ENCODE data around the gene GALNS.

DNA sequence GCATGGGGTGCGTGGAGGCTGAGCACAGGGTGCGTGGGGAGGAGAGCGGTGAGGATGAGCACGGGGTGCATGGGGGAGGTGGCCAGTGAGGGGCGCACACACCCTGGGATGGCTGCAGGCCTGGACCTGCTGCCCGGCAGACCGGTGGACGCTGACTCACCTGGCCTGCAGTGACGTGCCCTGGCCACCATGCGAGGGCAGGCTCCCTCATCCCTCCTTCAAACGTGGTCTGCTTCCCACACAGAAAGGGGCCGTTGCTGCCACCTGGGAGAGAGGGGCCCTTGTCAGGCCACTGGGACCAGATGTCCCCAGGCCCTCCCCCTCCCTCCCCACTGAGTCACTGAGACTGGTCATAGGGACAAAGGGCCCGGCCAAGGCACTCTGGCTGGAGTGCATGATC, 24.9 kb downstream of the GALNS start:
- TF ChIP-seq, protein P1, sequence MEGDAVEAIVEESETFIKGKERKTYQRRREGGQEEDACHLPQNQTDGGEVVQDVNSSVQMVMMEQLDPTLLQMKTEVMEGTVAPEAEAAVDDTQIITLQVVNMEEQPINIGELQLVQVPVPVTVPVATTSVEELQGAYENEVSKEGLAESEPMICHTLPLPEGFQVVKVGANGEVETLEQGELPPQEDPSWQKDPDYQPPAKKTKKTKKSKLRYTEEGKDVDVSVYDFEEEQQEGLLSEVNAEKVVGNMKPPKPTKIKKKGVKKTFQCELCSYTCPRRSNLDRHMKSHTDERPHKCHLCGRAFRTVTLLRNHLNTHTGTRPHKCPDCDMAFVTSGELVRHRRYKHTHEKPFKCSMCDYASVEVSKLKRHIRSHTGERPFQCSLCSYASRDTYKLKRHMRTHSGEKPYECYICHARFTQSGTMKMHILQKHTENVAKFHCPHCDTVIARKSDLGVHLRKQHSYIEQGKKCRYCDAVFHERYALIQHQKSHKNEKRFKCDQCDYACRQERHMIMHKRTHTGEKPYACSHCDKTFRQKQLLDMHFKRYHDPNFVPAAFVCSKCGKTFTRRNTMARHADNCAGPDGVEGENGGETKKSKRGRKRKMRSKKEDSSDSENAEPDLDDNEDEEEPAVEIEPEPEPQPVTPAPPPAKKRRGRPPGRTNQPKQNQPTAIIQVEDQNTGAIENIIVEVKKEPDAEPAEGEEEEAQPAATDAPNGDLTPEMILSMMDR (IDR thresholded peaks at IDR 0.05; ENCODE audit: insufficient read depth, low read length, poor library complexity, severe bottlenecking) = no peak
- TF ChIP-seq EZH2phosphoT487 (conservative IDR thresholded peaks at IDR 0.05; ENCODE audit: low read length) = no peak

All from SU-DHL-6 (cell line).